Gastroesophageal sphincter (tissue), 3 donors: ENCODE results near the gene SSBP2.

ENCODE experiments used
- CTCF ChIP-seq, 4 experiments: fragments of 200-600 bp in 2 of 4; fragments of 450-650 bp in 2 of 4; sonication (generic) in 1 of 4; IDR thresholded peaks; one replicate each; pipeline ENCODE4 v1.5.1; 2017 to 2019; ENCODE audit warnings: antibody characterized with exemption in 4 of 4, mild to moderate bottlenecking in 2 of 4, moderate library complexity in 2 of 4
- POLR2AphosphoS5 ChIP-seq: sonication (generic); formaldehyde crosslinking; IDR thresholded peaks from one replicate; pipeline ENCODE4 v1.6.1; 2017; ENCODE audit warnings: antibody characterized with exemption

- no peak for TF ChIP-seq POLR2AphosphoS5
- no peak for TF ChIP-seq CTCF (IDR thresholded peaks at IDR 0.05)
Measured at GRCh38 chr5:81724571-81724970, 26.3 kb downstream of the SSBP2 start.
